Astrocyte (in vitro differentiated cells and primary cell): ENCODE data around the gene ENTREP1.

Experiments used
- CTCF ChIP-seq: IDR thresholded peaks from 2 replicates; pipeline ENCODE4 v1.5.1; 2011; ENCODE audit warnings: low read depth, mild to moderate bottlenecking, inconsistent platforms, low read length, moderate library complexity; ENCODE audit not compliant: insufficient read depth
- EZH2 ChIP-seq: IDR thresholded peaks from 2 replicates; pipeline ENCODE4 v1.6.1; 2012; ENCODE audit warnings: mild to moderate bottlenecking, low read length, inconsistent platforms; ENCODE audit not compliant: insufficient read depth

- TF ChIP-seq CTCF (no peak), EZH2 (no peak)
These were observed 108.4 kb downstream of the ENTREP1 start for GRCh38 chr9:69433392-69433791.
